Left lobe of liver (tissue), 2 donors: Measurements from ENCODE around the gene PCDH9. TPM values are rescaled to one million over a fixed set of nuclear protein-coding genes. Genes with fewer than 3 reads are reported as not detected.

Source experiments
- ATAC-seq: fragments of 200-7000 bp; cut with Tn5 transposase; one replicate; pipeline ENCODE4 v1.9.1; 2020; ENCODE audit warnings: mild to moderate bottlenecking, moderate library complexity
- DNase-seq: peaks from one replicate; pipeline ENCODE4 v3.0.0-alpha.2; 2020; ENCODE audit warnings: low spot score
- total RNA-seq: library from RNA; stranded (reverse); gene quantifications from one replicate; pipeline ENCODE4 v1.2.1, GENCODE V29; 2021
- donor health status: DM: no; HTN: no; CAD: no; lungs with moderate emphysema.
- donor health status: DM: no; HTN: yes; CAD: no.

PCDH9 gene
- total RNA-seq, 1 donor from 2014 or later, result 2.4 TPM

DNA sequence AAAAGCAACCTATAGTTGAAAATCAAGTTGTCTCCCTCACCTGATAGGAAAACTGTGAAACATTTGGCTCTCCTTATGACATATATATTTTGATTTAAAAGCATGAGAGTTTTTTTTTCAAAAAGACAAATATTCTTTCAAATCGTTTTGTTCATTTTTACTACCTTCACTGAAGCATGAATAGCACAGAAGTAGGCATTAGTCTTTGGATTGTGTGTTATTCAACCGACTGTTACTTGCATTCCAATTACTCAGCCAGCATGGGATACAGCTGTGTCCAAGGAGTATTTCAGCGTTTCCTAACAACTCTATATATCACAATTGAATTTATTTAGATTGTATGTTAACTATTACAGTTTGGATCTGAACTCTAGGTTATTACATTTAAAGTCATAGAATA is 135.2 kb downstream of the PCDH9 start:
- no peak for DNase-seq

GRCh38 chr13:67094078-67094477 is 136.1 kb downstream of the PCDH9 start:
- no peak for ATAC-seq
- no peak for DNase-seq

More for the DNA sequence above, 135.2 kb downstream of the PCDH9 start:
- ATAC-seq, result no peak

DNA sequence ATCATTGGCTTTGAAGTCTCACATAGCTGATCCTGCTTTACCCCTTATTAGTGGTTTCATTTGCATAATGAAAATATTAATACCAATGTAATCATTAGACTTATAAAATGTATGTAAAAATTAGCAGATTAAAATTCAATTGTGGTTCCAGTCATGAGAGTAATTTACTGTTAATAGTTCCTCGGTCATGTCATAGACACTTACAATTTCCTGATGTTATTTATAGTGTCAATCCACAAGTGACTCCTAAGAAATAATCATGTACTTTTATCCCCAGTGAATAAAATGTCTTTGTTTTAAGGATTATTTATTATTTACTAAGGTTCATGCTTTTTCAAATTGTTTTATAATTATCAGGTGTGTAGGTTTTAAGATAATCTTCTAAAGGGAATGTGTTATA is 138.5 kb downstream of the PCDH9 start:
- no peak for DNase-seq
- ATAC-seq, result no peak

GRCh38 chr13:67090856-67091255 is 139.3 kb downstream of the PCDH9 start:
- ATAC-seq (no peak), DNase-seq (no peak)

- DNase-seq (no peak), ATAC-seq (no peak)
Measured at GRCh38 chr13:67087527-67087926, 142.6 kb downstream of the PCDH9 start.

DNA sequence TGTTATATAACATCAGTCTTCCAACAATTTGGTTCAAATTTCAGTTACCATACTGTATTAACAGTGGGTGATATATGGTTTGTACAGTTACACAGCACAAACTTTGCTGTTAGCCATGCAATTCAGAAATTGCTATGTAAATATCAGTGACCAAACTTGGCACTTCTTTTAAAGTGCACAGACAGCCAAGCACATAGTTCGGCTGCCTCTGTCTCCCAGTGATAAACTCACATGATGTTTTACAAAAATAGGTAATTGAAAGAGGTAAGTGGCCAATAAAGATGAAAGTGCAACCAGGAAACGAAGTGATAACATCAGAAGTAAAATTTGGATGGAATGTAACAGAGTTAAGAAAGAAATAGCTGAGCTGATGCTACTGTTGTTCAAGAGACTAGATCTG is 143.9 kb downstream of the PCDH9 start:
- ATAC-seq, result peak; percentile 58
- DNase-seq, result no peak

DNA sequence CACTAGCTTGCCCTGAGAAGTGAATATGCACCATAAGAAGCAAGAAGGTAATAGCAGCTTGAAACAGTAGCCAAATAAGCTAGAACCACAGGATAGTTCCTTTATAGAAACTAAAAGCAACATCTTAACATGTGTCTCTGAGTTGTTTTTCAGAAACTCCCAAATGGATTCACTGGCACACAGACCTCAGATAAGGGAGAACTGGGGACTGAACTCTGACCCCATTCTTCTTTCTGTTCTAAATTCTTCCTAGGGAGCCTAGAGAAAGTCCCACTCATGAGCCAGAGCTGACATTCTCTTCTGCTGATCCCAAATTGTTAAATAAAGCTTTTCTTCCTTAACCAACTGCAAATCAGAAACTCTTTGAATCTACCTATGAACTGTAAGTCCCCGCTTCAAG is 146.1 kb downstream of the PCDH9 start:
- DNase-seq, result no peak
- ATAC-seq, result peak; percentile 64

- ATAC-seq (no peak), DNase-seq (no peak)
Measured at GRCh38 chr13:67083519-67083918, 146.6 kb downstream of the PCDH9 start.

GRCh38 chr13:67080351-67080750 is 149.8 kb downstream of the PCDH9 start:
- DNase-seq (no peak), ATAC-seq (peak; percentile 47)

- DNase-seq (no peak), ATAC-seq (no peak)
Measured at GRCh38 chr13:67078062-67078461, 152.1 kb downstream of the PCDH9 start.

GRCh38 chr13:67077132-67077531 is 153.0 kb downstream of the PCDH9 start:
- DNase-seq (no peak), ATAC-seq (peak; percentile 92)

DNA sequence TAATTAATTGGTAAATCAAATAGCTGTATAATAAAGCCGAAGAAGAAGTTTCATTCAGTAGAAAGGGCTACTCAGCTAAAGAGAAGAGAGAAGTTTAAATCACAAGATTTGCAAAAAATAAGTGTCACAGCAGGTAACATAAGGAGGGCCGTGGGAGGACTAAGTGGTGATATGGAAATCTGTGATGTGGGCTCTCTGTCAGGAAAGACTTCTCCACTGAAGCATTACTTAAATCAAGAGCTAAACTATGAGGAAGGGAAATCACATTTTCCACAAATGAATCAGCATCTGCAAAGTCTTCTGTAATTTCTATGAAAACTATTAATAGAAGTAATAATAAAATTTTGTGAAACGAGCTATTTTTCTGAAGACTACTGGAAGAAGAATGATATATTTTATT is 153.8 kb downstream of the PCDH9 start:
- no peak for ATAC-seq

DNA sequence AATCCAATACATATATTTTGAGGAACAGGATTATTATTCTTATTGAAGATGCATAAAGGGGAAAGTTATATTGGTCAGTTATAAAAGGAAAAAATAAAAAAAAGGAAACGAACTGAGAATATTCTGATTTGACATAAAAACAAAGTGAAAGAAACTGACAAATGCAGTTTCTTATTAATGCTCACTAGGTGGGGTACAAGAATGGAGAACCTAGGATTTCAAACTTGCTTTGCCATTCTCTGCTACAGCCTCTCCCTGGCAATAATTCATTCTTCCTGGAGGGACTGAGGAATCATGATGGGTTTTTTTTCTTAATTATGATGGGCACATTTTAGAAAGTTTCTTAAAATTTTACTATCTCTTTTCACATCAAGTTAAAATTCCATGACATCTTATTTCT is 154.9 kb downstream of the PCDH9 start:
- DNase-seq (no peak), ATAC-seq (peak; percentile 81)

More for the DNA sequence above, 153.8 kb downstream of the PCDH9 start:
- no peak for DNase-seq

GRCh38 chr13:67071918-67072598 is 158.1 kb downstream of the PCDH9 start:
- ATAC-seq, result no peak
- DNase-seq, result no peak

DNA sequence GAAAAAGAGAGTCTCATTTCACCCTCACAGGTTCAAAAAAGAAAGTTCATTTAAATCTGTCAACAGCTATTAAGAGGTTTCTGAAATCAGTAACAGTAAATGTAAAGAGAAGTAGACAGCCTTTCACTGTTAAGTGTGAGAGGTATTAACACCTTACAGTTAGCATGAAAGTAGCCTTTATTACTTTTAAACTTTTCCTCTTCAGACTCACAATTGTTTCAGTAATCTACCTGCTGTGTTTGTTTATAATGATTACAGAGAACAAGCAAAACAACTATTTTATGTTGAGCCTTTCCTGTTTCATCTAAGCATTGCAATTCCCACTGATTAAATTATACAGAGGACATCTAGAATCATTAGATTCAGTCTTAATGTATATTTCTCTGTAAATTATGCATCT is 159.8 kb downstream of the PCDH9 start:
- DNase-seq, result no peak
- no peak for ATAC-seq

DNA sequence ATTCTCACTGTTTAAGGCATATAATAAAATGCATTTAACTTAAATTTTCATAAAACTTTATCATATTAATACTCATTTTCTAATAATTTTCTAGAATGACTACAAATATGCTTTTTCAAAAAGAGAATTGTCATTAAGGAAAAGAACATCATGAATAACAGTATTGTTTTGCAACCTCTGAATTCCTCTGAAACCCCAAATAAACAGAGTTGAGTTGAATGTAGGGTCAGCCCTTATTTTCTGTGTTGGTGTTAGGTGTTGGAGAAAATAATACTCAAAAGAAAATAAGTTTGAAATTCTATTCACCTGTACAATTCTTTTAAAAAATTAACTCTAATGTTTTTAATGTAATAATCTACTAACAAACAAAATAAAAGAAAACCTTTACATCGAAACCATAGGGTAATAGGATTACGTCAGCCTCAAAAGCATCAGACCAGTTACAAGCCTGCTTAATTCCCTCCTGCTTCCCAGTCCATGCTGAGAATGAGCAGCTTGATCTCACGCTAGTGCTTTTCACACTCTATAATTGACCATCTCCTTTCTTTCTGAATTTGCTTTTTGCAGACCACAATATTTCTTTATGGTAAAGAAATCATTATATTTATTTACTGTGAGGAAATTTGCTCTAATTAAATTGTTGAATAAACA is 160.9 kb downstream of the PCDH9 start:
- ATAC-seq (no peak), DNase-seq (no peak)

DNA sequence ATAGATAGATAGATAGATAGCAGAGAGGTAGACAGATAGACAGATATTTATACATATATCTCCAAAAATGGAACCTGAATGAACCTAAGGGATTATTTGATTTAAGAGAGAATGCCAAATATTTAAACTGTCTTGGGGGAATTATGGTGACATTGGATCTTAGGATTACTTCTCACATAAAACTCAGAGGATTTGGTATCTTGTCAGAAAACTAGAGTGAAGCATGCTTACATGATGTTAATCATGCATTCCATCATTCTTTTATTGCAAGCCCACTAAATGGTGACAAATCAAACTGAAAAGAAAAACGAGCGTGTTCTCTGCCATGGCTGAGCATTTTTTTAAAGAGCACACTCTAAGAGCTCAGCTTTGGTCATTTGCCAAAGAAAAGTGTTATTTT is 165.2 kb downstream of the PCDH9 start:
- DNase-seq (no peak), ATAC-seq (no peak)

DNA sequence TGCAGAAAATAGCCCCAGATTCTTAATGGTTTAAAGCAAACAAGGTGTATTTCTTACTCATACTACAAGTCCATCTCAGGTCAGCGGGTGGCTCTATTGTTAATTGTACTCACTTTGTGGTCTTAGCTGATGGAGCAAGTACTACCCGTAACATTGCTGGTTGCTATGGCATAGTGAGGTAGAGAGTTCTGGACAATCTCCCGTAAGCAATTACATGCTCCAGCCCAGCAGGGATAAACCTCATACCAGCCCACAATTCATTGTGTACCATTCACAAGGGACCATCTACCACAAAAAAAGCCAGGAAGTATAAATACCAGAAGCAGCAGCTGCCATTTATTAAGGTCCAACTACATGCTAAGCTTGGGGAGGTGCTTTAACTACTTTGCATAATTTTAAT is 167.1 kb downstream of the PCDH9 start:
- no peak for ATAC-seq
- no peak for DNase-seq

DNA sequence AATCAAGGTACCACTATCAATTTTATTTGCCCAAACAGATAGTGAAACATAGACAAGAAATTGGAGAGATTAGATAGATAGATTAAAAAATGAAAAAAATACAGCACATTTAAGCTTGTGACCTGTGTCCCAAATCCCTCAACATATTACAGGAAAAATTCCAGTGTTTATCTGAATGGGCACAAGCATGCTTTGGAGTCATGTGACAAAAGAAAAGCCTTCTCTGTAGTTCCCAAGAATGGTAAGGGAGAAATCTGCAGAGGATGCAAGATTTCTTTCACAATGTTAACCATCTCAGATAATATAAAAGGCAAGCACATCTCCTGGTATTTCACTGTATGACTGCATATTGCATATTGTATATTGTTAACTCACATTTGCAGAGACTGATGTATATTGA is 168.0 kb downstream of the PCDH9 start:
- ATAC-seq (no peak), DNase-seq (no peak)

DNA sequence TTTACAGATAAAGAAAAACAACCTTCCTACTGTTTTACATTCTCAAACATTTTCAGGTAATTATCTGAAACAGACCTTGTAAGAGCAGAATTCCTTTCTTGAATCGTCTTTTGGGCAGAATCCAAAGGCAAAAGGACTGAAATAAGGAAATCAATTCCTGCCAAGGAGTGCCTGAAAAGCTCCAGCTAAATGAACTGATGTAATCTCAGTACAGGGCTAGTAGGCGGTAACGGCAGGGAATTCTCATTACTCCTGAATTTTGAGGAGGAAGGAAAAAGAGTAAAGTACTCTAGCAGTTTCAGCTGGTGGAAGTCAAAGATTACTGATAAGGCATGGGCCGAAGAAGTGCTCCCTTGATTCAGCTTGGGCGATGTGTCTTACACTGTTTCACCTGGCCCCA is 168.4 kb downstream of the PCDH9 start:
- DNase-seq, result no peak
- no peak for ATAC-seq

- ATAC-seq (no peak), DNase-seq (no peak)
Measured at GRCh38 chr13:67052550-67053490, 177.3 kb downstream of the PCDH9 start.

DNA sequence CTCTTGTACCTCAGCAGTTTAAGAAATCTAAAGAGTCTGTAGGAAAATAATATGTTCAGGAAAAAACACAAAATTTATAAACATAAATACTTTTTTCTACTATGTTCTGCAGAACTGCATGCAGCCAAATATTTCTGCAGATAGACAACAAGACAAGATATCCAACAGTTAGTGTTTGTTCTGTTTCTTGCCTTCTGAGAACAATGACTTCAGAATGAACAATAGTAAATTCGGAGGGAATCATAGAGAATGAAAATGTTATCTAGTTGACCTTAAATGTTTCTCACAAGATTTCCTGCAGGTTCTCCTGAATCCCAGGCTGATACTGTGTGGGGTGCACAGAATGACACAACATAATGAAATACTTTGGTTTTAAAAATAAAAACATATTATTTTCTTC is 180.4 kb downstream of the PCDH9 start:
- DNase-seq (no peak), ATAC-seq (no peak)
